GM18867 (cell line): ENCODE measurements around the gene ATCAY.
"Not testable (repeated sequence)": the region's sequence is repeated elsewhere in the genome, so short reads cannot be mapped to it uniquely, and the experiment has no call there.

Experiments
- ATAC-seq: cut with Tn5 transposase; IDR thresholded peaks from one replicate; pipeline ENCODE4 v1.9.1; 2021; ENCODE audit warnings: mild to moderate bottlenecking, moderate library complexity; ENCODE audit not compliant: unreplicated experiment

ATCAY gene

GRCh38 chr19:3852614-3853254 is 27.8 kb upstream of the ATCAY start:
- no peak for ATAC-seq

- ATAC-seq: no peak
Measured at GRCh38 chr19:3855320-3855719, 25.2 kb upstream of the ATCAY start.

- ATAC-seq: no peak
Measured at GRCh38 chr19:3857449-3858003, 23.0 kb upstream of the ATCAY start.

GRCh38 chr19:3860499-3860898 is 20.0 kb upstream of the ATCAY start:
- no peak for ATAC-seq

GRCh38 chr19:3862826-3863500 is 17.5 kb upstream of the ATCAY start:
- ATAC-seq: no peak

GRCh38 chr19:3863648-3864047 is 16.8 kb upstream of the ATCAY start:
- no peak for ATAC-seq

- ATAC-seq: no peak
Measured at GRCh38 chr19:3866910-3867638, 13.4 kb upstream of the ATCAY start.

- no peak for ATAC-seq
Measured at GRCh38 chr19:3867971-3868769, 12.3 kb upstream of the ATCAY start.

GRCh38 chr19:3868770-3869456 is 11.6 kb upstream of the ATCAY start, which contains the start of gene ZFR2:
ZFR2 (minus strand) TSS chr19:3869038; CDS start chr19:3869017, 21 bp downstream.
- no peak for ATAC-seq

- ATAC-seq: no peak
Measured at GRCh38 chr19:3873151-3873550, 7.3 kb upstream of the ATCAY start.

GRCh38 chr19:3874695-3875094 is 5.8 kb upstream of the ATCAY start:
- ATAC-seq: not testable (repeated sequence)

GRCh38 chr19:3879656-3880055 is 829 bp upstream of the ATCAY start:
- ATAC-seq: no peak

GRCh38 chr19:3881272-3882040 is 971 bp downstream of the ATCAY start:
- no peak for ATAC-seq

- ATAC-seq: no peak
Measured at GRCh38 chr19:3882041-3882384, 1.5 kb downstream of the ATCAY start.

GRCh38 chr19:3890591-3890990 is 10.1 kb downstream of the ATCAY start:
- ATAC-seq: no peak

GRCh38 chr19:3893509-3894179 is 13.2 kb downstream of the ATCAY start:
- no peak for ATAC-seq

- not testable (repeated sequence) for ATAC-seq
Measured at GRCh38 chr19:3894959-3895358, 14.5 kb downstream of the ATCAY start.

GRCh38 chr19:3895788-3896187 is 15.3 kb downstream of the ATCAY start:
- no peak for ATAC-seq

- no peak for ATAC-seq
Measured at GRCh38 chr19:3897936-3898335, 17.5 kb downstream of the ATCAY start.
